Stimulated activated CD4-positive, alpha-beta T cell treated with anti-CD3 and anti-CD28 coated beads, TNF-alpha, amount 100 ng/mL, for 24 hours (primary cell): Measurements from ENCODE around the gene FKBP11.
"Not testable (repeated sequence)": the region's sequence is repeated elsewhere in the genome, so short reads cannot be mapped to it uniquely, and the experiment has no call there.

Source experiments
- DNase-seq, 3 experiments: peaks; one replicate each; pipeline ENCODE4 v3.0.0-alpha.2; 2020; ENCODE audit warnings: low read depth in 3 of 3

Gene FKBP11

GRCh38 chr12:48910196-48910595, 15.1 kb downstream of the FKBP11 start:
- no peak for DNase-seq

GRCh38 chr12:48909698-48910097, 15.6 kb downstream of the FKBP11 start:
- not testable (repeated sequence) for DNase-seq

- no peak for DNase-seq
Observed at GRCh38 chr12:48907245-48907644, 18.0 kb downstream of the FKBP11 start.

GRCh38 chr12:48903982-48904411, 21.3 kb downstream of the FKBP11 start:
- peak; percentile 62 to 78 (median 75) for DNase-seq

- no peak for DNase-seq
Observed at GRCh38 chr12:48903363-48903981, 21.8 kb downstream of the FKBP11 start.

GRCh38 chr12:48901278-48901677, 24.0 kb downstream of the FKBP11 start:
- DNase-seq, result no peak

- no peak for DNase-seq
Observed at GRCh38 chr12:48899651-48900050, 25.6 kb downstream of the FKBP11 start.

GRCh38 chr12:48894271-48894670, 31.0 kb downstream of the FKBP11 start:
- DNase-seq, result no peak

- DNase-seq, result peak; percentile 43 to 77 (median 59)
Observed at GRCh38 chr12:48890657-48891418, 34.5 kb downstream of the FKBP11 start.

- no peak for DNase-seq
Observed at GRCh38 chr12:48889679-48890078, 35.6 kb downstream of the FKBP11 start.

- DNase-seq, result no peak
Observed at GRCh38 chr12:48883305-48884161, 41.8 kb downstream of the FKBP11 start.

GRCh38 chr12:48882972-48883304, 42.4 kb downstream of the FKBP11 start:
- DNase-seq, result no peak

- DNase-seq, result no peak
Observed at GRCh38 chr12:48882315-48882687, 43.0 kb downstream of the FKBP11 start.

- DNase-seq, result no peak
Observed at GRCh38 chr12:48881686-48882314, 43.5 kb downstream of the FKBP11 start.

GRCh38 chr12:48880647-48881046, 44.6 kb downstream of the FKBP11 start:
- no peak for DNase-seq

- DNase-seq, result no peak
Observed at GRCh38 chr12:48878548-48878947, 46.7 kb downstream of the FKBP11 start.

GRCh38 chr12:48875944-48876515, 49.3 kb downstream of the FKBP11 start:
- DNase-seq, result no peak

- DNase-seq, result not testable (repeated sequence)
Observed at GRCh38 chr12:48873534-48873933, 51.8 kb downstream of the FKBP11 start.

- no peak for DNase-seq
Observed at GRCh38 chr12:48873096-48873495, 52.2 kb downstream of the FKBP11 start.
